MM.1S (cell line): Measurements from ENCODE around the gene GAB1.

Experiments used
- DNase-seq: peaks from one replicate; pipeline ENCODE4 v3.0.0-alpha.2; 2015
- H2AFZ ChIP-seq: fragments of 300-600 bp; sonication (generic); 2 replicates; pipeline ENCODE4 v1.6.0; 2016; ENCODE audit warnings: antibody characterized with exemption, low read length
- H3F3A ChIP-seq: fragments of 300-600 bp; sonication (generic); 2 replicates; pipeline ENCODE4 v1.6.1; 2016; ENCODE audit warnings: mild to moderate bottlenecking, antibody characterized with exemption, low read length, moderate library complexity, mixed read lengths; ENCODE audit not compliant: insufficient read depth
- H3K27ac ChIP-seq: fragments of 300-600 bp; sonication (generic); 2 replicates; pipeline ENCODE4 v1.5.1; 2016; ENCODE audit warnings: mild to moderate bottlenecking, low read length
- H3K27me3 ChIP-seq: fragments of 300-600 bp; sonication (generic); replicated peaks from 2 replicates; pipeline ENCODE4 v1.6.0; 2016; ENCODE audit warnings: low read length; ENCODE audit not compliant: insufficient read depth
- H3K36me3 ChIP-seq: fragments of 300-600 bp; sonication (generic); replicated peaks from 2 replicates; pipeline ENCODE4 v1.6.1; 2016; ENCODE audit warnings: mild to moderate bottlenecking, low read length, mixed read lengths; ENCODE audit not compliant: insufficient read depth
- H3K4me1 ChIP-seq: fragments of 300-600 bp; sonication (generic); 2 replicates; pipeline ENCODE4 v1.6.1; 2016; ENCODE audit warnings: low read length, mixed read lengths
- H3K4me2 ChIP-seq: fragments of 300-600 bp; sonication (generic); 2 replicates; pipeline ENCODE4 v1.6.0; 2016; ENCODE audit warnings: low read depth, low read length
- H3K4me3 ChIP-seq: fragments of 300-600 bp; sonication (generic); 2 replicates; pipeline ENCODE4 v1.5.1; 2016; ENCODE audit warnings: low read length, mixed read lengths
- H3K79me2 ChIP-seq: fragments of 300-600 bp; sonication (generic); 2 replicates; pipeline ENCODE4 v1.6.1; 2016; ENCODE audit warnings: mixed run types, low read length, mixed read lengths
- H3K9ac ChIP-seq: fragments of 300-600 bp; sonication (generic); 2 replicates; pipeline ENCODE4 v1.6.1; 2016; ENCODE audit warnings: low read length, mixed read lengths
- H3K9me2 ChIP-seq: fragments of 300-600 bp; sonication (generic); replicated peaks from 2 replicates; pipeline ENCODE4 v1.6.1; 2016; ENCODE audit warnings: mild to moderate bottlenecking, low read length, mixed read lengths; ENCODE audit not compliant: insufficient read depth
- H3K9me3 ChIP-seq: fragments of 300-600 bp; sonication (generic); replicated peaks from 2 replicates; pipeline ENCODE4 v1.6.1; 2016; ENCODE audit warnings: mild to moderate bottlenecking, low read length, mixed read lengths; ENCODE audit not compliant: insufficient read depth
- H4K20me1 ChIP-seq: fragments of 300-600 bp; sonication (generic); 2 replicates; pipeline ENCODE4 v1.6.1; 2016; ENCODE audit warnings: mild to moderate bottlenecking, low read length, moderate library complexity, mixed read lengths; ENCODE audit not compliant: insufficient read depth
- EZH2 ChIP-seq: fragments of 300-600 bp; sonication (generic); optimal IDR thresholded peaks from 2 replicates; pipeline ENCODE3; 2017; ENCODE audit warnings: low read depth, mild to moderate bottlenecking, antibody characterized with exemption, low read length, mixed read lengths
- EZH2phosphoT487 ChIP-seq: fragments of 300-600 bp; sonication (generic); IDR thresholded peaks from 2 replicates; pipeline ENCODE4 v1.6.1; 2018; ENCODE audit warnings: antibody characterized with exemption, low read length
- TF ChIP-seq, protein P1 (sequence below): fragments of 300-600 bp; sonication (generic); IDR thresholded peaks from 2 replicates; pipeline ENCODE4 v1.5.1; 2016; ENCODE audit warnings: antibody characterized with exemption, low read length, mixed read lengths

Gene GAB1

DNA sequence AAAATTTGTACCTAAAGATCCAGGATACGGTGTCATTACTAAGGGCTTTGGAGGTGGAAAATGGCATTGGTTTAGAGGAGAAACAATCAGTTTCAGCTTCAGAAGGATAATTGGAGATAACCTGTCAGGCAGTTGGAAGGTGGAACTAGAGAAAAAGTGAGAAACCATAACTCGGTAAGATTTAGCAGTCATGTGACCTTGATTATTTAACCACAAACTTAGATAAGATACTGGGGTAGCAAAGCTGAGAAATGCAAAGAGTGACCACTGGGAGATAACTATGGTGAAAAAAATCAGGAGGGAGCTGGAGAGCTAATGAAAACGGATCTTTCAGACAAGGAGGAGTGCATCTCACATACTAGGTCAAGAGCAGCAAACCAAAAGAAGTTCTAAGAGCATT is 118.5 kb downstream of the GAB1 start:
- Histone ChIP-seq H3K4me2 (no peak overlapping the region), H3F3A (no peaks in the 10 kb centered on the region; the same call in 1 of the 2 replicates), H3K9me2 (no peaks in the 10 kb centered on the region), H4K20me1 (no peaks in the 10 kb centered on the region), H3K79me2 (peaks cover 73% of the 10 kb centered on the region), H3K27me3 (no peaks in the 10 kb centered on the region), H3K9ac (no peak overlapping the region), H3K4me3 (no peak overlapping the region), H2AFZ (no peak overlapping the region), H3K27ac (no peak overlapping the region), H3K9me3 (no peaks in the 10 kb centered on the region), H3K4me1 (no peaks in the 10 kb centered on the region), H3K36me3 (peaks cover 3% of the 10 kb centered on the region; the same call in 1 of the 2 replicates)
- TF ChIP-seq EZH2 (no peak), EZH2phosphoT487 (no peak)
- TF ChIP-seq, protein P1, sequence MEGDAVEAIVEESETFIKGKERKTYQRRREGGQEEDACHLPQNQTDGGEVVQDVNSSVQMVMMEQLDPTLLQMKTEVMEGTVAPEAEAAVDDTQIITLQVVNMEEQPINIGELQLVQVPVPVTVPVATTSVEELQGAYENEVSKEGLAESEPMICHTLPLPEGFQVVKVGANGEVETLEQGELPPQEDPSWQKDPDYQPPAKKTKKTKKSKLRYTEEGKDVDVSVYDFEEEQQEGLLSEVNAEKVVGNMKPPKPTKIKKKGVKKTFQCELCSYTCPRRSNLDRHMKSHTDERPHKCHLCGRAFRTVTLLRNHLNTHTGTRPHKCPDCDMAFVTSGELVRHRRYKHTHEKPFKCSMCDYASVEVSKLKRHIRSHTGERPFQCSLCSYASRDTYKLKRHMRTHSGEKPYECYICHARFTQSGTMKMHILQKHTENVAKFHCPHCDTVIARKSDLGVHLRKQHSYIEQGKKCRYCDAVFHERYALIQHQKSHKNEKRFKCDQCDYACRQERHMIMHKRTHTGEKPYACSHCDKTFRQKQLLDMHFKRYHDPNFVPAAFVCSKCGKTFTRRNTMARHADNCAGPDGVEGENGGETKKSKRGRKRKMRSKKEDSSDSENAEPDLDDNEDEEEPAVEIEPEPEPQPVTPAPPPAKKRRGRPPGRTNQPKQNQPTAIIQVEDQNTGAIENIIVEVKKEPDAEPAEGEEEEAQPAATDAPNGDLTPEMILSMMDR: no peak
- DNase-seq: no peak

DNA sequence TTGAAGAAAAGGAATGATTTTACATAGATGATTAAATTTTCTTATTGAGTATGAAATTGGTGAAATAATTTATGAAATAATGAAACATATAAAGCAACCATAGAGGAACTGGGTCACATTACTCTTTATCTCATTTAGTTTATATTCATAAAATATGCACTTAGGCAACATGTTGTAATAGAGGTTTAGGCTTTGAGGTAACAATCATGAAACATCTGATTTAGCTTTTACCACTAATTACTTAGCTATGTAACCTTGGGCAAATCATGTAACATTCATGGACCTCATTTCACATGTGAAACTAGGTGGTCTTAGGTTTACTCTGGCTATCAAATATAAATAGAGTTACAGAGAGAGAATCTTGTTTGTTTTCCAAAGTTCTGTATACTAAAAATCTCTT is 122.3 kb downstream of the GAB1 start:
- Histone ChIP-seq H3K4me3 (no peak overlapping the region), H3K9ac (no peak overlapping the region), H3K27ac (no peak overlapping the region), H3F3A (no peaks in the 10 kb centered on the region; the same call in 1 of the 2 replicates), H3K4me2 (no peak overlapping the region), H3K36me3 (peaks cover 8% of the 10 kb centered on the region), H3K79me2 (peaks cover 49% of the 10 kb centered on the region), H3K4me1 (no peaks in the 10 kb centered on the region), H3K9me2 (no peaks in the 10 kb centered on the region), H3K27me3 (no peaks in the 10 kb centered on the region), H3K9me3 (no peaks in the 10 kb centered on the region), H4K20me1 (no peaks in the 10 kb centered on the region), H2AFZ (no peak overlapping the region)
- no peak for TF ChIP-seq EZH2
- DNase-seq: no peak

DNA sequence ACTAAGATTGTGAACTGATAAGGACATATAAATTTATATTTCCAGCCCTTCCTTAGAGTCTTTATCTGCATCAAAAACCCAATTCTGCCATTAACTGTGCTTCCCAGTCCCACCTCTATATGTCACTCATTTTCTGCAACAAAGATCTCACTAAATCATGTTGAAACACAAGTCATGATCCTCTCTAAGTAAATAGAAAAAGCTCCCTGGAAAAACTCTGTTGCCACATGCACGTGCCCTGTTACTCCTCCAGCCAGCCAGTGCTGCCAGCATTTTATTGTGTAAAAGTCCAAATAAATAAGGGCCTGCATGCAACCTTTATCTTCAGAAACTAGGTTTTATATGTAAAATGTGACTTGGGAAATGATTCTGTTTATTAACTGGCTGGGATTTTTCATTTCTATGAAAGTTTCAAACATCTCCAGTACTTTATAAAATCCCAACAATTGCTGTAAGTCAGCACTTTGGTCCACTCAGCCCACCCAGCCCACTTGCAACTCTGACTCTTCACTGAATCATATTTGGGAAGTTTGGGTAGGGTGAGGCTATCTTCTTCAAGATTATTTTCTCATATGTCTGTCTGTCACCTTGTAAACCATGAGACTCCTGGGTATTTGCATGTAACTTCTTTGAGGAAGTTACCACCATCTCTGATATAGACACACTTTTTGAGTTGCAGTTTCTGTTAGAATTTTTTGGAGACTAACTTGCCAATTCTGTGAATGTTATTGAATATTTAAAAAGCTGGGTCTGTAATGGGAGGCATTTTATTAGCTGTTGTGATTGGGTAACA is 136.9 kb downstream of the GAB1 start:
- no peak overlapping the region for H2AFZ ChIP-seq
- H3K9me2 ChIP-seq: no peaks in the 10 kb centered on the region
- no peak overlapping the region for H3K27ac ChIP-seq
- TF ChIP-seq EZH2phosphoT487: no peak
- TF ChIP-seq, protein P1: no peak
- no peak for TF ChIP-seq EZH2
- H3K4me1 ChIP-seq: no peaks in the 10 kb centered on the region
- no peaks in the 10 kb centered on the region for H4K20me1 ChIP-seq
- H3K27me3 ChIP-seq: no peaks in the 10 kb centered on the region
- no peak overlapping the region for H3K4me3 ChIP-seq
- H3K79me2 ChIP-seq: no peaks in the 10 kb centered on the region
- H3K36me3 ChIP-seq: peaks cover 3% of the 10 kb centered on the region; the same call in 1 of the 2 replicates
- DNase-seq: no peak
- no peaks in the 10 kb centered on the region for H3F3A ChIP-seq
- H3K4me2 ChIP-seq: no peak overlapping the region
- no peak overlapping the region for H3K9ac ChIP-seq
- no peaks in the 10 kb centered on the region for H3K9me3 ChIP-seq

DNA sequence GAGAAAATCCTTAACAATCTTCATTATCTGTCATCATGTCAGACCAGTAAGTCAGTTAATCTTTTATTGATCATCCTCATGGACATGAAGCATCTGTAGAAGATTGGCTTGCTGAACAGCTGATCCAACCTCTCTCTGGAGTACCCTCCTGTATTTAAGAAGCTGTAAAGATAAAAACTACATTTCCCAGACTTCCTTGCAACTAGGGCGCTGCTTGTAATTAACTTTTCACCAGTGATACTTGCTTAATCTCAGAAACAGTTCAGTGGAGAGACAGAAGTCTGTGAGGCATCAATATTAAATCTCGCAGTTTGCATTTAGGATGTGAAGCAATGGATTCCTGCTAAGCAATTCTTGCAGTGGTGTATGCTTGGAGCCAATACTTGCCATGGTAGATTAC is 140.8 kb downstream of the GAB1 start:
- Histone ChIP-seq H2AFZ (no peak overlapping the region), H3K4me2 (no peak overlapping the region), H4K20me1 (no peaks in the 10 kb centered on the region), H3F3A (no peaks in the 10 kb centered on the region; the same call in 1 of the 2 replicates), H3K4me3 (no peak overlapping the region), H3K27ac (no peak overlapping the region), H3K27me3 (no peaks in the 10 kb centered on the region), H3K79me2 (no peaks in the 10 kb centered on the region), H3K4me1 (no peaks in the 10 kb centered on the region), H3K9ac (no peak overlapping the region), H3K9me2 (no peaks in the 10 kb centered on the region), H3K9me3 (no peaks in the 10 kb centered on the region), H3K36me3 (0 out of 2 replicates have a peak, but pooled peaks cover 3% of the 10 kb centered on the region)
- TF ChIP-seq, protein P1: no peak
- TF ChIP-seq EZH2: no peak
- TF ChIP-seq EZH2phosphoT487: no peak
- no peak for DNase-seq
